KOPT-K1 (cell line): ENCODE measurements around the gene OR13J1.
A peak's percentile ranks its signal among the peaks of the same experiment; 100 is the strongest.
"Not testable (repeated sequence)": the region's sequence is repeated elsewhere in the genome, so short reads cannot be mapped to it uniquely, and the experiment has no call there.

ENCODE experiments used
- H3K27ac ChIP-seq: fragments of 200-600 bp; sonication (generic); 2 replicates; pipeline ENCODE4 v1.5.1; 2016; ENCODE audit warnings: antibody characterized with exemption, mild to moderate bottlenecking, low read depth, low read length; ENCODE audit not compliant: poor library complexity, severe bottlenecking
- H3K36me3 ChIP-seq: fragments of 200-600 bp; sonication (generic); 2 replicates; pipeline ENCODE4 v1.5.1; 2017; ENCODE audit warnings: antibody characterized with exemption, mild to moderate bottlenecking, low read length, moderate library complexity; ENCODE audit not compliant: insufficient read depth
- H3K9me3 ChIP-seq: fragments of 200-600 bp; sonication (generic); 2 replicates; pipeline ENCODE4 v1.5.1; 2017; ENCODE audit warnings: antibody characterized with exemption, low read length, mild to moderate bottlenecking; ENCODE audit not compliant: insufficient read depth, poor library complexity, severe bottlenecking

The OR13J1 gene

DNA sequence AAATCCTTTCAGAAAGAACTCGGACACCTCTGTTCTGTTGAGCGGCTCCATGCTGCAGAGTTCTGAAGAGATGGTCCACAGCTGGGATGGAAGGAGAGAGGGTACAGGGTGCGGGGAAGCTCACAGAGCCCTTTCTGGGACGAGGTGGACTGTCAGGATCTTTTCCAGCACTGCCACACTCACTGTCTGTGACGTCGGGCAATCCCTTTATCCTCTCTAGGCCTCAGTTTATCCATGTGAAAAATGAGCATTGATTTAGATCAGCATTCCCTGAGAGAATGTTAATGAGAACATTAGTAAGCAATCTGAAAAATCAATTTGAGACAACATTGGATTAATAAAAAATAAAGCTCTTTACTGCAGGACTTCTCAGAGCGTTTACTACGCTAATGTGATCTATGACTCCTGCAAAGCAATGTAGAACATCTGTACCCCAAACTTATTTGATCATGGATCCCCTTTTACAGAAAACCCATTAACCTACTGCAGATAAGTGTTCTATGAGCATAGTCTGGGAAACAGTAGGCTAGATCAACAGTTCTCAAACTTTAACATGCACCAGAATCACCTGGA is at the start of gene OR13J1:
OR13J1 (minus strand) TSS at position 51 of the 573 bp plus-strand sequence; CDS start at position 51, 0 bp downstream.
- peaks cover 2% of the 10 kb centered on the region for H3K9me3 ChIP-seq

GRCh38 chr9:35919212-35920008 is 49.2 kb upstream of the OR13J1 start:
- no peaks in the 10 kb centered on the region for H3K9me3 ChIP-seq
- no peak overlapping the region for H3K27ac ChIP-seq
- H3K36me3 ChIP-seq, result no peaks in the 10 kb centered on the region

More for the DNA sequence above, at the start of gene OR13J1:
- no peak within 1 kb of the TSS for H3K27ac ChIP-seq
- no peaks in the 10 kb centered on the region for H3K36me3 ChIP-seq

- Histone ChIP-seq H3K27ac (no peak overlapping the region), H3K9me3 (no peaks in the 10 kb centered on the region), H3K36me3 (no peaks in the 10 kb centered on the region)
Measured at GRCh38 chr9:35918780-35919179, 48.6 kb upstream of the OR13J1 start.

- Histone ChIP-seq H3K36me3 (no peaks in the 10 kb centered on the region), H3K9me3 (no peaks in the 10 kb centered on the region), H3K27ac (no peak overlapping the region)
Measured at GRCh38 chr9:35917261-35917660, 47.1 kb upstream of the OR13J1 start.

DNA sequence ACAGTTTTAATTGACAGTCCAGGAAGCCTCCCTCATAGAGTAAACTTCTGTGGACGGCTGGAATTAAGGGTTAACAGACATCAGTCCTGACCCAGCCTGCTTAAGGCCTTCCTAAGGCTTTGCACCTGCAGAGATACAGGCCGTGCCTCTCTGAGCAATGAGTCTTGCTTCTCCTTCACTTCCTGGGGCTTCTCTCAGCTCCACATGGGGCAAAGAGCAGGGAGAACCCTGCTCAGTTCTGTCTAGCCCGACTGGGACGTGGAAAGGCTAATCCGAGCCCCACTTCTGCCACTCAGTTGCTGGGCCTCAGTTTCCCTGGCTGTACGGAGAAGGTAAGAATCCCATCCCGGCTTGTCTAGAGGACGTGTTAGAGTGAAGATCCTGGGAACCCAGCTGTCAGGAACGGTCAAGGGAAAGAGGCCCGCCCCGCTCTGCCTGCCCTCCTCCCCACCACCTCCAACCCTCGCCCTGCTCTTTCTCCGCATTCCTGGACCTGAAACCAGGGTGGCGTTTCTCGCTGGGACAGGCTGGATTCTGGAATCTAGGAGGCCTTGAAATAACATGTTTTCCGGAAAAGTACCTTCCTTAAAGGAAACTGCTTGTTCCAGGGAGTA is 45.6 kb upstream of the OR13J1 start:
- Histone ChIP-seq H3K27ac (no peak overlapping the region), H3K36me3 (no peaks in the 10 kb centered on the region), H3K9me3 (no peaks in the 10 kb centered on the region)

GRCh38 chr9:35914301-35914807 is 44.2 kb upstream of the OR13J1 start:
- no peaks in the 10 kb centered on the region for H3K36me3 ChIP-seq
- no peaks in the 10 kb centered on the region for H3K9me3 ChIP-seq
- no peak overlapping the region for H3K27ac ChIP-seq

DNA sequence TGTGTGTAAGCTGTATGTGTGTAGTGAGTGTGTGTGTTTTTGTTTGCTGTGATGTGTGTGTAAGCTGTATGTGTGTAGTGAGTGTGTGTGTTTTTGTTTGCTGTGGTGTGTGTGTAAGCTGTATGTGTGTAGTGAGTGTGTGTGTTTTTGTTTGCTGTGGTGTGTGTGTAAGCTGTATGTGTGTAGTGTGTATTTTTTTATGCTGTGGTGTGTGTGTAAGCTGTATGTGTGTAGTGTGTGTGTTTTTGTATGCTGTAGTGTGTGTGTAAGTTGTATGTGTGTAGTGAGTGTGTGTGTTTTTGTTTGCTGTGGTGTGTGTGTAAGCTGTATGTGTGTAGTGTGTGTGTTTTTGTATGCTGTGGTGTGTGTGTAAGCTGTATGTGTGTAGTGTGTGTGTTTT is 43.2 kb upstream of the OR13J1 start:
- not testable (repeated sequence) for H3K36me3 ChIP-seq, H3K27ac ChIP-seq, H3K9me3 ChIP-seq

- Histone ChIP-seq H3K27ac (no peak overlapping the region), H3K36me3 (no peaks in the 10 kb centered on the region), H3K9me3 (no peaks in the 10 kb centered on the region)
Measured at GRCh38 chr9:35912791-35913400, 42.7 kb upstream of the OR13J1 start.

GRCh38 chr9:35911690-35912089 is 41.5 kb upstream of the OR13J1 start:
- no peak overlapping the region for H3K27ac ChIP-seq
- no peaks in the 10 kb centered on the region for H3K36me3 ChIP-seq
- H3K9me3 ChIP-seq, result no peaks in the 10 kb centered on the region

DNA sequence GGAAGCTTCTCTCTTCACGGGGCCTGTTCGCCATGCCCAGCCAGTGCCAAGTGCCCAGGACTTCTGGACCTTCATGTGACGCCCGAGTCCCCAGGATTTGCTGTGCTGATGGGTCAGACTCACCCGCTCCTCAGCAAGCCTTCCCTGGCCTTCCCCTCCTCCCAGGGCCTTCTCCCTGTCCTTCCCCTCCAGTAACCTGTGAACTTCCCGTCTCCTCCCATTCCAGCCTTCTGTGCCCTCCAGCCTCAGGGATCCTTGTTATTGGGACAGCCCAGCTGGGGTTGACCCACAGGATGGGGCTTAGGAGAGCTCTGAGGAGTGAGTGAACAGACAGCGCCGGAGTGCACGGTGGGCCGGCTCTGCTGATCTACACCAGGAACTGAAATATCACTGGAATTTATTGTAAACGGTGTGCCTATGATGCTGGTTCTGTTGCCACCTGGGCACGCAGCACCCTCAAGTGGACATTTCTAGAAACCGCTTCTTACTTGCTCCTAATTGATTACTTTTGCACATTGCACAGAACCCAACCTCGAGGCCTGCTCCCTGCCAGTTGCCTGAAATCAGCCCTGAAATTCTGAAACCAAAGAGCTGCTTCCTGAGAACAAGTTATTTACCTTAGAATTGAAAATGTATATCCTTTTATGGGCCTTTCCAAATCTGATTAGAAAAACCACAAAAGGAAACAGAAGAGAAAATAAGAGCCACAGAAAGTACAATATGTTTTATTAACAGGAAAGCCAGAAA is 40.6 kb upstream of the OR13J1 start:
- no peaks in the 10 kb centered on the region for H3K36me3 ChIP-seq
- peak overlapping the region; percentile 54 for H3K27ac ChIP-seq
- H3K9me3 ChIP-seq, result no peaks in the 10 kb centered on the region

- H3K9me3 ChIP-seq, result no peaks in the 10 kb centered on the region
- H3K27ac ChIP-seq, result peak overlapping the region; percentile 54
- no peaks in the 10 kb centered on the region for H3K36me3 ChIP-seq
Measured at GRCh38 chr9:35909687-35910612, 39.7 kb upstream of the OR13J1 start.

DNA sequence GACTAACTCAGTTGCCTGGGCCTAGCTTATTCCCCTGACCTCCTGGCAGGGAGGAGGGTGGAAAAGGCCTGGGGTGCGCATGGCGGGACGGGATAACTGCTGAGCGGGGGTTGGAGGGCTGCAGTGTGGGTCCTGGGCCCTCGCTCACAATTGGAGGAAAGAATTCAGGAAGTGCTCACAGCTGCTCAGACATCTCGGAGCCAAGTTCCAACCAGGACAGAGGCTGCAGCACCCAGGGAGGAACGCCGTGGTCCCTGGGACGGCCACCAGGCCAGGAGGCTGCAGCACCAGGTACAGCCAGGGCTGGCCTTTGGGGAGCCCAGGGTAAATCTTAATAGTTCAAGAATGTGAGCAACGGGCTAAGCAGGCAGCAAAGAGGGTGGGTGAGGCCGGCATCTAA is 39.1 kb upstream of the OR13J1 start, which contains the start of gene SPAAR:
SPAAR (plus strand) TSS at position 217 of the 400 bp plus-strand sequence. CDS start 974 bp downstream, outside the sequence.
- H3K9me3 ChIP-seq, result no peaks in the 10 kb centered on the region
- H3K36me3 ChIP-seq, result no peaks in the 10 kb centered on the region
- peak within 1 kb of the TSS; percentile 54 for H3K27ac ChIP-seq

- H3K27ac ChIP-seq, result no peak overlapping the region
- H3K9me3 ChIP-seq, result no peaks in the 10 kb centered on the region
- no peaks in the 10 kb centered on the region for H3K36me3 ChIP-seq
Measured at GRCh38 chr9:35908504-35909125, 38.4 kb upstream of the OR13J1 start.
